Measurements from ENCODE around the gene MOB2. TPM values are rescaled to one million over a fixed set of nuclear protein-coding genes. Genes with fewer than 3 reads are reported as not detected.
A peak's percentile ranks its signal among the peaks of the same experiment; 100 is the strongest.

MOB2 gene
- total RNA-seq, 2 donors from 2014 or later, result 30.7 to 31.0 TPM

GRCh38 chr11:1445741-1446445, 40.7 kb downstream of the MOB2 start:
- Mint-ChIP-seq H3K4me3 (no peak overlapping the region), H3K9me3 (no peaks in the 10 kb centered on the region), H3K4me1 (ENCODE audit: low read depth) (no peaks in the 10 kb centered on the region), H3K27ac (no peak overlapping the region), H3K27me3 (ENCODE audit: low read depth) (no peaks in the 10 kb centered on the region), H3K36me3 (ENCODE audit: insufficient read depth in 2 of 2) (no peaks in the 10 kb centered on the region)
- DNase-seq, result no peak
- no peak for ATAC-seq (replicated peaks in 1 of 2)

GRCh38 chr11:1444823-1445422, 41.7 kb downstream of the MOB2 start:
- Mint-ChIP-seq H3K4me1 (ENCODE audit: low read depth) (no peaks in the 10 kb centered on the region), H3K4me3 (no peak overlapping the region), H3K27ac (no peak overlapping the region), H3K36me3 (ENCODE audit: insufficient read depth in 2 of 2) (no peaks in the 10 kb centered on the region), H3K9me3 (no peaks in the 10 kb centered on the region), H3K27me3 (ENCODE audit: low read depth) (no peaks in the 10 kb centered on the region)
- no peak for DNase-seq
- no peak for ATAC-seq (replicated peaks in 1 of 2)

GRCh38 chr11:1444321-1444720, 42.3 kb downstream of the MOB2 start:
- no peaks in the 10 kb centered on the region for H3K9me3 Mint-ChIP-seq
- no peak overlapping the region for H3K4me3 Mint-ChIP-seq
- ATAC-seq (replicated peaks in 1 of 2) (no peak), DNase-seq (no peak)
- no peaks in the 10 kb centered on the region for H3K4me1 Mint-ChIP-seq (ENCODE audit: low read depth)
- H3K27me3 Mint-ChIP-seq (ENCODE audit: low read depth), result no peaks in the 10 kb centered on the region
- no peak overlapping the region for H3K27ac Mint-ChIP-seq
- H3K36me3 Mint-ChIP-seq (ENCODE audit: insufficient read depth in 2 of 2), result no peaks in the 10 kb centered on the region

- Mint-ChIP-seq H3K27ac (no peak overlapping the region), H3K4me1 (ENCODE audit: low read depth) (no peaks in the 10 kb centered on the region), H3K36me3 (ENCODE audit: insufficient read depth in 2 of 2) (no peaks in the 10 kb centered on the region), H3K4me3 (no peak overlapping the region), H3K9me3 (no peaks in the 10 kb centered on the region), H3K27me3 (ENCODE audit: low read depth) (no peaks in the 10 kb centered on the region)
- ATAC-seq (replicated peaks in 1 of 2) (no peak), DNase-seq (no peak)
These were observed 42.8 kb downstream of the MOB2 start for GRCh38 chr11:1443737-1444136.

- DNase-seq (no peak), ATAC-seq (replicated peaks in 1 of 2) (no peak)
- H3K27ac Mint-ChIP-seq, result no peak overlapping the region
- H3K27me3 Mint-ChIP-seq (ENCODE audit: low read depth), result no peaks in the 10 kb centered on the region
- no peaks in the 10 kb centered on the region for H3K36me3 Mint-ChIP-seq (ENCODE audit: insufficient read depth in 2 of 2)
- H3K4me1 Mint-ChIP-seq (ENCODE audit: low read depth), result no peaks in the 10 kb centered on the region
- no peaks in the 10 kb centered on the region for H3K9me3 Mint-ChIP-seq
- no peak overlapping the region for H3K4me3 Mint-ChIP-seq
These were observed 43.7 kb downstream of the MOB2 start for GRCh38 chr11:1442807-1443366.

GRCh38 chr11:1442163-1442562, 44.4 kb downstream of the MOB2 start:
- H3K27ac Mint-ChIP-seq, result no peak overlapping the region
- no peaks in the 10 kb centered on the region for H3K9me3 Mint-ChIP-seq
- H3K27me3 Mint-ChIP-seq (ENCODE audit: low read depth), result no peaks in the 10 kb centered on the region
- H3K4me1 Mint-ChIP-seq (ENCODE audit: low read depth), result no peaks in the 10 kb centered on the region
- ATAC-seq (replicated peaks in 1 of 2), result no peak
- DNase-seq, result no peak
- no peak overlapping the region for H3K4me3 Mint-ChIP-seq
- no peaks in the 10 kb centered on the region for H3K36me3 Mint-ChIP-seq (ENCODE audit: insufficient read depth in 2 of 2)

GRCh38 chr11:1440496-1440895, 46.1 kb downstream of the MOB2 start:
- DNase-seq (no peak), ATAC-seq (replicated peaks in 1 of 2) (no peak)
- Mint-ChIP-seq H3K27me3 (ENCODE audit: low read depth) (no peaks in the 10 kb centered on the region), H3K4me3 (no peak overlapping the region), H3K27ac (no peak overlapping the region), H3K36me3 (ENCODE audit: insufficient read depth in 2 of 2) (no peaks in the 10 kb centered on the region), H3K9me3 (no peaks in the 10 kb centered on the region), H3K4me1 (ENCODE audit: low read depth) (no peaks in the 10 kb centered on the region)

- Mint-ChIP-seq H3K36me3 (ENCODE audit: insufficient read depth in 2 of 2) (no peaks in the 10 kb centered on the region), H3K27ac (no peak overlapping the region), H3K27me3 (ENCODE audit: low read depth) (no peaks in the 10 kb centered on the region), H3K4me3 (no peak overlapping the region), H3K4me1 (ENCODE audit: low read depth) (no peaks in the 10 kb centered on the region), H3K9me3 (no peaks in the 10 kb centered on the region)
- no peak for ATAC-seq (replicated peaks in 1 of 2)
- DNase-seq, result no peak
These were observed 46.5 kb downstream of the MOB2 start for GRCh38 chr11:1440066-1440465.

- no peaks in the 10 kb centered on the region for H3K27me3 Mint-ChIP-seq (ENCODE audit: low read depth)
- no peak overlapping the region for H3K4me3 Mint-ChIP-seq
- H3K36me3 Mint-ChIP-seq (ENCODE audit: insufficient read depth in 2 of 2), result no peaks in the 10 kb centered on the region
- DNase-seq (no peak), ATAC-seq (replicated peaks in 1 of 2) (no peak)
- H3K9me3 Mint-ChIP-seq, result no peaks in the 10 kb centered on the region
- no peaks in the 10 kb centered on the region for H3K4me1 Mint-ChIP-seq (ENCODE audit: low read depth)
- no peak overlapping the region for H3K27ac Mint-ChIP-seq
These were observed 47.2 kb downstream of the MOB2 start for GRCh38 chr11:1439341-1439740.

GRCh38 chr11:1438967-1439330, 47.6 kb downstream of the MOB2 start:
- no peaks in the 10 kb centered on the region for H3K9me3 Mint-ChIP-seq
- H3K27ac Mint-ChIP-seq, result no peak overlapping the region
- no peak for DNase-seq
- ATAC-seq (replicated peaks in 1 of 2), result no peak
- no peaks in the 10 kb centered on the region for H3K4me1 Mint-ChIP-seq (ENCODE audit: low read depth)
- H3K36me3 Mint-ChIP-seq (ENCODE audit: insufficient read depth in 2 of 2), result no peaks in the 10 kb centered on the region
- no peaks in the 10 kb centered on the region for H3K27me3 Mint-ChIP-seq (ENCODE audit: low read depth)
- no peak overlapping the region for H3K4me3 Mint-ChIP-seq

GRCh38 chr11:1438261-1438966, 48.2 kb downstream of the MOB2 start:
- no peak overlapping the region for H3K4me3 Mint-ChIP-seq
- H3K27me3 Mint-ChIP-seq (ENCODE audit: low read depth), result no peaks in the 10 kb centered on the region
- H3K4me1 Mint-ChIP-seq (ENCODE audit: low read depth), result no peaks in the 10 kb centered on the region
- H3K27ac Mint-ChIP-seq, result no peak overlapping the region
- no peaks in the 10 kb centered on the region for H3K36me3 Mint-ChIP-seq (ENCODE audit: insufficient read depth in 2 of 2)
- H3K9me3 Mint-ChIP-seq, result no peaks in the 10 kb centered on the region
- ATAC-seq (replicated peaks in 1 of 2), result no peak
- DNase-seq, result no peak

GRCh38 chr11:1437500-1437899, 49.1 kb downstream of the MOB2 start:
- no peaks in the 10 kb centered on the region for H3K27me3 Mint-ChIP-seq (ENCODE audit: low read depth)
- no peaks in the 10 kb centered on the region for H3K9me3 Mint-ChIP-seq
- no peaks in the 10 kb centered on the region for H3K36me3 Mint-ChIP-seq (ENCODE audit: insufficient read depth in 2 of 2)
- H3K4me1 Mint-ChIP-seq (ENCODE audit: low read depth), result no peaks in the 10 kb centered on the region
- H3K27ac Mint-ChIP-seq, result no peak overlapping the region
- ATAC-seq (replicated peaks in 1 of 2), result no peak
- no peak for DNase-seq
- H3K4me3 Mint-ChIP-seq, result no peak overlapping the region

- Mint-ChIP-seq H3K36me3 (ENCODE audit: insufficient read depth in 2 of 2) (no peaks in the 10 kb centered on the region), H3K4me1 (ENCODE audit: low read depth) (no peaks in the 10 kb centered on the region), H3K27ac (no peak overlapping the region), H3K27me3 (ENCODE audit: low read depth) (no peaks in the 10 kb centered on the region), H3K9me3 (no peaks in the 10 kb centered on the region), H3K4me3 (no peak overlapping the region)
- ATAC-seq (replicated peaks in 1 of 2) (peak in 1 of 2 donors; percentile 16), DNase-seq (no peak)
These were observed 50.0 kb downstream of the MOB2 start for GRCh38 chr11:1436468-1437039.
